HG03558 (cell line): ENCODE results near the gene GPR141.

Source experiments
- ATAC-seq: cut with Tn5 transposase; IDR thresholded peaks from one replicate; pipeline ENCODE4 v1.9.1; 2021; ENCODE audit warnings: moderate number of reproducible peaks; ENCODE audit not compliant: unreplicated experiment; ENCODE audit errors: extremely low read depth

The GPR141 gene

GRCh38 chr7:37728747-37729146 lies 45.2 kb downstream of the GPR141 start:
- ATAC-seq, result no peak

DNA sequence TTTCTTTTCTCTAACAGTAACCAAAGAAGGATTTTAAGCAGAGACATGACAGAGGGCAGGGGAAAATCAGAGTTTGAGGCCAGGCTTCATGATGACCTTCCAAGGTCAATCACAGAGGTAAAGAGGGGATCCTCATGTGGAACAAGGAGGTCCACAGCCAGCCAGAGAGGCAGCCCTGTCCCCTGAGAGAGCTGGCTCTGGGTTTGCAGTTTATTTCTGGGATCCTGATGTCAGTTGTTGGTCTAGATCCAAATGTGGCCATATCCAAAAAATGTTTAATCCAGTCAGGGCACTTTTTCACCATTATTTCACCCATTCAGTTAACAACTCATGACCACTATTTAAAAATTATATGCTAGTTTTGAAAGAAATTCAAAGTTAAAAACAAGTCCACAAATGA lies 45.6 kb downstream of the GPR141 start:
- no peak for ATAC-seq

- no peak for ATAC-seq
These were observed 46.9 kb downstream of the GPR141 start for GRCh38 chr7:37730501-37730900.

DNA sequence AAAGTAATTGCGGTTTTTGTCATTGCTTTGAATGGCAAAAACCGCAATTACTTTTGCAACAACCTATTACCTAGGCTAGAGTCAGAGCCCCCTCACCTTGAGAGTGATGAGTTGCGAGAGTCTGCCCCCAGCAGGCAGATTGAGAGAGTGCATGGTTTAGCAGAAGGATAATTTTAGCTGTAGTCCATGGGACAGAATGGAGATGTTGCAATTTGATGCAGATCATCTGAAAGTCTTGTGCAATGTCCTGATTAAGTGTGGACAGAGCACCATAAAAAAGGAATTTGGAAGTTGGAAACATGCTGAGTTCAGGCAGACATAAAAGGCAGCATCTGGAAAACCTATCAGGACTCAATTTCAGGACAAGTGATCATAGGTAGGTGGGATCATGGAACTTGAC lies 48.7 kb downstream of the GPR141 start:
- ATAC-seq, result peak; percentile 64

GRCh38 chr7:37732888-37733287 lies 49.3 kb downstream of the GPR141 start:
- ATAC-seq, result no peak

DNA sequence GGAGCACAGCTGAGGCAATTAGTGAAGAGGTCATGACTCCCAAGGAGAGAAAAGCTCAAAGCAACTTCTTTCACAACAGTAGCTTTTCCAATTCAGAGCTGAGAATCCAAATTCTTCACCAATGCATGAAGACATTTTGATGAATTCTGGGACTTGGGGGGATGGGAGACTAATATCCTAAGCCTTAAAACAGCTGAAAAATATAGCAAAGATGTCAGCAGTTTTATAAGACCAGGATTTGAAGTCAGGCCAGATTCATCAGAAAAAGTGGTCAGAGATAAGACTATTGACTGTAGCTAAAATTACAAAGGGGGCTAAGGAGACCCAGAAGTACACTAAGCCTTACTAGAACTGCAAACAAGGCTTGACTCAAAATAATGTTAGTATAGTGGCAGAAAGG lies 51.6 kb downstream of the GPR141 start:
- ATAC-seq, result no peak

DNA sequence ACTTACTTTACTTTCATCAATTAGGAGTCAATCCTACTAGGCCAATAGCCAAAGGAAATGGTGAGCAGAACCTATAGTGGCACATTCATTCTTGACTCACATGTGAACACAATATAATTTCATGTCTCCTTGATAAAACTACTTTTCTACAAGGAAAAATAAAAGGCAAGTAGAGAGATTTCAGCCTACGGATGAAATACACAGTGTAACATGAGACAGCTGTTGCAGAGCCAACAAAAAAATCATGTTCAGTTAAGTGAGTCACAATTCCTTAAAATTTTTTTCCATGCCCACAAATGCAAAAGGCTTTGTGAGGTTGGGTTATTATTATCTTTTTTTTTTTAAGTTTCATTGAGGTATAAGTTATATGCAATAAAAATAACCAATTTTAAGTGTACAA lies 54.8 kb downstream of the GPR141 start:
- ATAC-seq, result no peak

DNA sequence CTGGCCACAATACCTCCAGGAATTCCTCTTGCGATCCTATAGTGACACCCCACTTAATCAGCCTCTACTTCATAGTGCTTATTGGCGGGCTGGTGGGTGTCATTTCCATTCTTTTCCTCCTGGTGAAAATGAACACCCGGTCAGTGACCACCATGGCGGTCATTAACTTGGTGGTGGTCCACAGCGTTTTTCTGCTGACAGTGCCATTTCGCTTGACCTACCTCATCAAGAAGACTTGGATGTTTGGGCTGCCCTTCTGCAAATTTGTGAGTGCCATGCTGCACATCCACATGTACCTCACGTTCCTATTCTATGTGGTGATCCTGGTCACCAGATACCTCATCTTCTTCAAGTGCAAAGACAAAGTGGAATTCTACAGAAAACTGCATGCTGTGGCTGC lies 56.8 kb downstream of the GPR141 start:
- ATAC-seq, result no peak

- no peak for ATAC-seq
These were observed 58.2 kb downstream of the GPR141 start for GRCh38 chr7:37741776-37742175.

DNA sequence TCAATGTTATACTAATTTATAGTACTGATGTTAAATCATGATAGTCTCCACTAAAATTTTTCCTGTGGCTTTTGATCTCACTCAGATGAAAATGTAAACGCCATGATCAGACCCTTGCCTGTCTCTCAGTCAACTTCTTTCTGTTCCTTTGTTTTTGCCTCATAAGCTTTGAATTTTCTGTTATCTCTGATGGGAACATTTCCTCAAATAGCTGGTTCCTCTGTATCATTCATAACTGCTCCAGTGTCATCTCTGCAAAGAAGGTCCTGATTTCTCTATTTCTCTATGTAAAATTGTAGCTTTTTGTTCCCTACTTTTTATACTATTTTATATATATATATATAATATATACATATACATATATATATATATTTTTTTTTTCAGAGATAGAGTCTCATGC lies 67.5 kb downstream of the GPR141 start:
- no peak for ATAC-seq

GRCh38 chr7:37753398-37754050 lies 70.0 kb downstream of the GPR141 start:
- no peak for ATAC-seq

GRCh38 chr7:37756797-37757551 lies 73.4 kb downstream of the GPR141 start:
- no peak for ATAC-seq

- ATAC-seq, result no peak
These were observed 74.0 kb downstream of the GPR141 start for GRCh38 chr7:37757563-37757962.

DNA sequence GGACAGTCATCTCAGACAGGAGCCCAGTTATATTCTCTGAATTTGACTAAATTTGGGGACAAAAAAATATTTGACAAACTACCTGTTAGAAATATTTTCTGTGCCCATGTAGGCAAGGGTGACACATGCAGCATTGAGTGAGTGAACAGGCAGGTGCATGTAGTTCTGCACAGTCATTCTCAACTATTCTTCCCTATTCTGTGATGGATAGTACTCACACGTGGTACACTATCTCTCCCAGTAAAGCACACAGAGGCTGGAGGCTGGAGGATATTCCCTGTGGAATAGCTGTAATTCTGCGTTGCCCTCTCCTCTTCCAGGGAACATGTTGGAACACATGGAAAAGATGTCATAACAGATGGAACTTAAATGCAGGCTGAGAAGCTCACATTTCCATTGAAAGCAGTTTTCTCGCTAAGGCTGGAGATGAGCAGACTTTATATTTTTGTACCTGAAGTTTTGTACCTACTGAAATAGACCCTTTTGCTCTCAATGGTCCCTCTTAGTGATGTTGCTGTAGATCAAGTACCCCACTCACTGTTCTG lies 75.0 kb downstream of the GPR141 start:
- ATAC-seq, result no peak

GRCh38 chr7:37759526-37759925 lies 76.0 kb downstream of the GPR141 start:
- ATAC-seq, result no peak

GRCh38 chr7:37765421-37765829 lies 81.9 kb downstream of the GPR141 start:
- no peak for ATAC-seq

GRCh38 chr7:37765872-37766525 lies 82.4 kb downstream of the GPR141 start:
- ATAC-seq, result peak; percentile 77

- no peak for ATAC-seq
These were observed 85.0 kb downstream of the GPR141 start for GRCh38 chr7:37768611-37769010.

GRCh38 chr7:37769291-37769690 lies 85.7 kb downstream of the GPR141 start:
- ATAC-seq, result no peak

DNA sequence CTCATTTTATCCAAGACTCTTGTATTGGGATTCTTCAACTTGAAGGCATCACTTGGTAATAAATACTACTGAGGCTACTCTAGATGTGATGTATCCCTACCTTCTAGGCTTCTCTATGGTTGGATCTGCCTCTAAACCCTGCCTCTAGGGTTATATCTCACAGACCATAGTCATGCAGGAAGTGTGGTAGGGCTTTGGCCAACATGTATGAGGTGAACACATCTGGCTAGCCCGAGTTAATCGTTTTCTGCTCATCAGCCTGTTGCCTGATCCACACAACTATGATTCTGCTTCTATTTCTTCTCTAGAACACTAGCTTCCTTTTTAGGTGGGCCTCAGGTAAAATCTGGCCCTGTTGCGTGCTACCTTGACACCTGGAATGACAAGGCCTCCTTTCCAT lies 86.2 kb downstream of the GPR141 start:
- ATAC-seq, result no peak

- ATAC-seq, result no peak
These were observed 87.3 kb downstream of the GPR141 start for GRCh38 chr7:37770838-37771237.
